ENCODE data around the gene BEND3. TPM values are rescaled to one million over a fixed set of nuclear protein-coding genes. Genes with fewer than 3 reads are reported as not detected.
A peak's percentile ranks its signal among the peaks of the same experiment; 100 is the strongest.

The BEND3 gene
- total and polyA plus RNA-seq, 9 of the 15 experiments (the other 6 are each of a cell fraction or from before 2014, with no cell fraction given): 0.64 to 8.4 (median 3.3) TPM

GRCh38 chr6:107115695-107116327 is 496 bp upstream of the BEND3 start (continued):
- TF ChIP-seq, protein P1, sequence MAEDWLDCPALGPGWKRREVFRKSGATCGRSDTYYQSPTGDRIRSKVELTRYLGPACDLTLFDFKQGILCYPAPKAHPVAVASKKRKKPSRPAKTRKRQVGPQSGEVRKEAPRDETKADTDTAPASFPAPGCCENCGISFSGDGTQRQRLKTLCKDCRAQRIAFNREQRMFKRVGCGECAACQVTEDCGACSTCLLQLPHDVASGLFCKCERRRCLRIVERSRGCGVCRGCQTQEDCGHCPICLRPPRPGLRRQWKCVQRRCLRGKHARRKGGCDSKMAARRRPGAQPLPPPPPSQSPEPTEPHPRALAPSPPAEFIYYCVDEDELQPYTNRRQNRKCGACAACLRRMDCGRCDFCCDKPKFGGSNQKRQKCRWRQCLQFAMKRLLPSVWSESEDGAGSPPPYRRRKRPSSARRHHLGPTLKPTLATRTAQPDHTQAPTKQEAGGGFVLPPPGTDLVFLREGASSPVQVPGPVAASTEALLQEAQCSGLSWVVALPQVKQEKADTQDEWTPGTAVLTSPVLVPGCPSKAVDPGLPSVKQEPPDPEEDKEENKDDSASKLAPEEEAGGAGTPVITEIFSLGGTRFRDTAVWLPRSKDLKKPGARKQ (CRISPR knock-in tag; IDR thresholded peaks at IDR 0.05): no peak
- TF ChIP-seq MCM3 (IDR thresholded peaks at IDR 0.05) (no peak), THAP12 (CRISPR knock-in tag; IDR thresholded peaks at IDR 0.05) (no peak), RBBP5 (IDR thresholded peaks at IDR 0.05; ENCODE audit: borderline replicate concordance, insufficient read depth, low read length, poor library complexity, severe bottlenecking) (peak; percentile 35), MAFF (IDR thresholded peaks at IDR 0.05; ENCODE audit: low read length) (no peak), MTF1 (CRISPR knock-in tag; IDR thresholded peaks at IDR 0.05; ENCODE audit: borderline replicate concordance) (no peak), RERE (CRISPR knock-in tag; IDR thresholded peaks at IDR 0.05; ENCODE audit: borderline replicate concordance) (no peak), ZNF668 (CRISPR knock-in tag; IDR thresholded peaks at IDR 0.05) (no peak), ZNF589 (CRISPR knock-in tag; IDR thresholded peaks at IDR 0.05; ENCODE audit: low read depth) (no peak), RBM34 (IDR thresholded peaks at IDR 0.05; ENCODE audit: borderline replicate concordance, insufficient read depth, low read length) (no peak), HNRNPLL (IDR thresholded peaks at IDR 0.05; ENCODE audit: low read depth, low read length, poor library complexity, severe bottlenecking) (peak; percentile 20), ZNF184 (CRISPR knock-in tag; IDR thresholded peaks at IDR 0.05) (no peak), ETS2 (tag; IDR thresholded peaks at IDR 0.05; ENCODE audit: borderline replicate concordance, poor library complexity, severe bottlenecking) (no peak), FOS (IDR thresholded peaks at IDR 0.05; ENCODE audit: extremely low read depth, insufficient read length) (no peak), KDM5B (IDR thresholded peaks at IDR 0.05; ENCODE audit: insufficient replicate concordance, low read depth, low read length) (peak; percentile 17), THRAP3 (IDR thresholded peaks at IDR 0.05; ENCODE audit: borderline replicate concordance) (peak; percentile 73; the same call in 1 of the 2 replicates), ZNF778 (CRISPR knock-in tag; IDR thresholded peaks at IDR 0.05) (no peak)
- TF ChIP-seq, protein P2, sequence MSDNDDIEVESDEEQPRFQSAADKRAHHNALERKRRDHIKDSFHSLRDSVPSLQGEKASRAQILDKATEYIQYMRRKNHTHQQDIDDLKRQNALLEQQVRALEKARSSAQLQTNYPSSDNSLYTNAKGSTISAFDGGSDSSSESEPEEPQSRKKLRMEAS (CRISPR knock-in tag; IDR thresholded peaks at IDR 0.05): peak; percentile 56; the same call in 1 of the 2 replicates
